Activated CD8-positive, alpha-beta memory T cell treated with anti-CD3 and anti-CD28 coated beads, Interleukin-2, amount 50 U/mL, for 4 hours (primary cell): ENCODE data around the gene FERMT1.
"Not testable (repeated sequence)": the region's sequence is repeated elsewhere in the genome, so short reads cannot be mapped to it uniquely, and the experiment has no call there.

Experiments used
- DNase-seq: peaks from one replicate; pipeline ENCODE4 v3.0.0-alpha.2; 2020

The FERMT1 gene

DNA sequence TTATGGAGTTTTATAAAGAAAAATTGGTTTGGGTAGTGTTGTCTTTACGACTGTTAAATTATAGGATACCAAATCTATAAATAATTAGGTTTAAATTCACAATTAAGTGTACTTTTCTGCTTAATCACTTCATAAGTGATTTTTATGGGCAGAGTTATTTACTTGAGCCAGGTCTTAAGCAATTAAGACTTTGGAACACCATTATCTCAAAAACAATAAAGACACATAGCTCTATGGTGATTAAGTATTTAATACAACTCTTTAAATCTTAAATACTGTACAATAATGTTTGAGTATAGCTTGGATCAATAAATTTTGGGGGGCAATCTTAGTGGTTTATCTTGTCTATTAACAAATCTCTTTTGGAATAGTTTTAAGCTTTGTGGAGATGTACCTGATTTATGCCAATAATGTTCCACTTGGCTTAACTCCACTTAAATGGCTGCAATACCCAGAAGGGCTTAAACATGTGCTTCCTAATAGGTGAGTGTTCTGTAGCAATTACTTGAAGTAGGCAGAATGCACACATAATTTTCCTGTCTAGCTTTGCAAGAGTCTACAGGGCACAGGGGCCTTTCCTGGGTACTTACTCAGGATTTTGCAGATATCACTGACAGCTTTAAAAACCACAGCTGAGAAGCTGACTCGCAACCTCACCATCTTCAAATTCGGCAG is 7.5 kb downstream of the FERMT1 start:
- DNase-seq = no peak

DNA sequence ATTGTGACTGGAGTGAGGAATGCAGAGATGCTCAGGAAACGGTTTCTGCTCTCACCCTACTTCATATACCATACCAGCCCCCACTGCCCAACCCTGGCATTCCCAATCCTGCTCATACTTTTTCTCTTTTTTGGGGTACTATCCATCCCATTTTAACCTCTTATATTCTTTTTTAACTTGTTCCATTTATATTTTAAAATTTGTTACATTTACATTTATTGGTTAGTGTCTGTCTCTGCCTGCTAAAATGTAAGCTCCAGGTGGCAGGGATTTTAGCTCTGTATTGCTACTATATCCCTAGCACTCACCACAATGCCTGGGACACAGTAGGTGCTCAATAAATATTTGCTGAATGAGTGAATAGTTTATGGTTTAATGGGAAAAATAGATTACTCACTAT is 8.1 kb downstream of the FERMT1 start:
- DNase-seq = no peak

DNA sequence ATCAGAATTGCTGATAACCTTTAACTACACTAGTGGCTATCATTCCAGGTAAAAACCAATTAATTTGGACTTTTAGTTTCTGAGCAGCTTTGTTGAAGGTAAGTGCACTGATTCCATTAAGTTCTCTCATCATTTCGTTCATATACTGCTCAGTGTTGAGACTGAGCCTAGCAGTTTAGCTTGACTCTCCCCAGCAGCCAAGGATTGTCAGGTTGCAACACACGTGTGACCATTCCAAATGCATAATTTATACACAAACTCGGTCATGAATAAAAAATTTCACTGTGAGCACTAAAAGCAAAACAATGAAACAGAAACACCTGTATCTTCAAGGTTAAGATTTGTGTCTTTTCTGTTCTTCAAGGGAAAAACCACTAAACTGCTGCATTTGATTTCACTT is 8.9 kb downstream of the FERMT1 start:
- DNase-seq = no peak

DNA sequence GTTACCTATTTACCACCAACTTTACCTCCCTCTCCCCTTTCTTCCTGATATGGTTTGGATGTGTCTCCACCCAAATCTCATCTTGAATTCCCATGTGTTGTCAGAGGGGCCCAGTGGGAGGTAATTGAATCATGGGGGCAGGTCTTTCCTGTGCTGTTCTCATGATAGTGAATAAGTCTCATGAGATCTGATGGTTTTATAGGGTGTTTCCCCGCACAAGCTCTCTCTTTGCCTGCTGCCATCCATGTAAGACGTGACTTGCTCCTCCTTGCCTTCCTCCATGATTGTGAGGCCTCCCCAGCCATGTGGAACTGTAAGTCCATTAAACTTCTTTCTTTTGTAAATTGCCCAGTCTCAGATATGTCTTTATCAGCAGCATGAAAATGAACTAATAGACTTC is 9.9 kb downstream of the FERMT1 start:
- DNase-seq = not testable (repeated sequence)

DNA sequence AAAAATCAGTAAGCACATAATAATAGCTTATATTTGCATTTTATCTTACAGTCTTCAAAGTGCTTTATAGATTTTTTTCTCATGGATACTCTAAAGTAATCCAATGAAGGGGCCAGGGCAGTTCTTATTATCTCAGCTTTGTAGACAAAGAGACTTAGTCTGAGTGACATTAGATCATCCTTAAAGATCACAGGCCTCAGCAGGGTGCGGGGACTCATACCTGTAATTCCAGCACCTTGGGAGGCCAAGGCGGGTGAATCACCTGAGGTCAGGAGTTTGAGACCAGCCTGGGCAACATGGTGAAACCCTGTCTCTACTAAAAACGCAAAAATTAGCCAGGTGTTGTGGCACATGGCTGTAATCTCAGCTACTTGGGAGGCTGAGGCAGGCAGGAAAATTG is 14.5 kb downstream of the FERMT1 start:
- DNase-seq = no peak

DNA sequence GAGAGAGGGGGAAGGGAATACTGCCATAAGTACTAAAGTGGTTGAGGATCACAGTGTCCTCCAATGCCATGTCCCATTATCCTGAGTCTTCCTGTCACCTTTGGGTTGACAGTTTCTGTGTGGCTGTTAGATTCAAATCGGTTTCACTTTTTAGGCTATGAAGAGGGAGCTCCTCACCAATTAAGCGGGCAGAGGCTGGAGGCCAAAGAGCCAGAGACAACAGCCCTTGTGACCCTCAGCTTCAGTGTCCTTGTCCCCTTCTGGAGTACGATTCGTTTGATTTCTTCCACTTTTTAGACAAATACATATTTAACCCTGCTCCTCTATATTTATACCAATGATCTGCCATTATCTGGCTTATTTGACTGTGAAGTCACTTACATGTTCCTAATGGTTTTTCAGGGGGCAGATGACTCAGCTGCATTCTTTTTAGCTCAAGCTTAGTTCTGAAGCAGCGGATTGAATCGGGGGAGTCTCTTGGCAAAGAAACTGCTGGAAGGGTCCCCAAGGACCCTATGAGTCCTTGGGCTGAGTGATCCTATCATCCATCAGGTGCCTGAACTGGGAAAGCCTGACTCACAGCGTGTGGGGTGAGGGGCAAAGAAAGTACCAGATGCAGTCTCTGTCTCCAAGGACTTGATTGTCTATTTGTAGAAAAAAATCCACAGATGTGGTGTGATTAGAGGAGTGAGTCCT is 18.2 kb downstream of the FERMT1 start:
- no peak for DNase-seq

DNA sequence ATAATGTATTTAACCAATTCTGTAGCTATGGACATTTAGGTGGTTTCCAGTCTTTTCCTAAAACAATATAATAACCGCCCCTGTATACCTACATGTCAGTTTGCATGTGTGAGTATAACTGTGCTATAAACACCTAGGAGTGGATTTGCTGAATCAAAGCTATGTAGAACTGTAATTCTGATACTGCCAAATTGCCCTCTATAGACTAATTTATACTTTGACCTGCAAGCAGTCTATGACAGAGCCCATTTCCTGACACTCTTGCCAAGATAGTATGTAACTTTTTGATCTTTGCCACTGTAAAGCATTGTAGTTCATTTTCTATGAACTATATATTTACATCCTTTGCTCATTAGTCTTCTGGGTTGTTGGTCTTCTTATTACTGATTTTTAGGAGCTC is 19.5 kb downstream of the FERMT1 start:
- DNase-seq = no peak

DNA sequence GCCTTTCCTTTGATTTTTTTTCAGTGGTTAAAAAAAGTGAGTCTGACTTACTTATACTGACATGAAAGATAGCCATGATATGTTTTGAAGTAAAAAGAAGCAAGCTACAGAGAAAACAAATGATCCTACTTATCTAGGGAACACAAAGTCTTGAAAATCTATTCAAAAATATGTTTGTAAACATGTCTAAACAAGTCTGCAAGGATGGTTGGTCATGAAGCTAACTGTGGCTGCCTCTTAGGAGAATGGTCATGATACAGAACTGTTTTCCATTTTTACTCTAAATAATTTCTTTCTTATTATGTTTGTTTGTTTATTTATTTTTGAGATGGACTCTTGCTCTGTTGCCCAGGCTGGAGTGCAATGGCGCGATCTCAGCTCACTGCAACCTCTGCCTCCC is 21.5 kb downstream of the FERMT1 start:
- no peak for DNase-seq

DNA sequence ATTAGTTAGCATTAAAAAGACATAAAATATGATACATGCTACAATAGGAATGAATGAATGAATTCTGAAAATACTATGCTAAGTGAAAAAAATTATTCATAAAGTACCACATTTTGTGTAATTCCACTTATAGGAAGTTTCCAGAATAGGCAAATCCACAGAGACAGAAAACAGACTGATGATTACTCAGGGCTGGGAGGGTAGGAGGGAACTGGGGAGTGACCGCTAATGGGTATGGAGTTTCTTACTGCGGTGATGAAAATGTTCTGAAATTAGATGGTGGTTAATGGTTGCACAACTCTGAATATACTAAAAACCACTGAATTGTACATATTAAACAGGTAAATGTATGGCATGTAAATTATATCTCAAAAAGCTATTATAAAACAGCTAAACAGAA is 22.6 kb downstream of the FERMT1 start:
- DNase-seq = no peak

DNA sequence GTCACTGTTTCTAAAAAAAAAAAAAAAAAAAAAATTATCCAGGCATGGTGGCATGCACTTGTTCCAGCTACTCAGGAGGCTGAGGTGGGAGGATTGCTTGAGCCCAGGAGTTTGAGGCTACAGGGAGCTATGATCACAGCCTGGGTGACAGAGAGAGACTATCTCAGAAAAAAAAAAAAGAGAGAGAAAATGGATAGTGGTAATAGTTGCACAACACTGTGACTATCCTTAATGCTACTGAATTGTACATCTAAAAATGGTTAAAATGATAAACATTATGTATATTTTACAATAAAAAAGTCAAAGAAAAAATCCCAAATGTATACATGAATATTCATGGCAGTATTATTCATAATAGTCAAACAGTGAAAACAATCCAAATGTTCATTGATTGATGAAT is 23.0 kb downstream of the FERMT1 start:
- no peak for DNase-seq

DNA sequence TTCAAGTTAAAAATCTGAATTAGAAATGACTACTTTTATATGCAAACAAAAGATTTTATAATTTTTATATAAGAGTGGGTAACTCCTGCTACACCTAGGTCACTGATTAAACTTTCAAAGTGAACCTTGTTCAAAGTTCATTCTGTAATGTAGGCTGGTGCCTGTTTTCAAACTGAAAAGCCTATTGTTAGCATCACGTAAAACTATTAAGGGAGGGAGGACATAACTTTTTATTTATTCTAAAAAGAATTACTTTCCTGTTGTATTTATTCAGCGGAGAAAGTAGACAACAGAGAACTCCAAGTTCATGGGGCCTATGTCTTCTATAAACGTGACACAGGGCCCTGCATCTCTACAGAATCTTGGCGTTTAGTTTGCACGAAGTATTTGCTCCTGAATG is 27.4 kb downstream of the FERMT1 start:
- no peak for DNase-seq

DNA sequence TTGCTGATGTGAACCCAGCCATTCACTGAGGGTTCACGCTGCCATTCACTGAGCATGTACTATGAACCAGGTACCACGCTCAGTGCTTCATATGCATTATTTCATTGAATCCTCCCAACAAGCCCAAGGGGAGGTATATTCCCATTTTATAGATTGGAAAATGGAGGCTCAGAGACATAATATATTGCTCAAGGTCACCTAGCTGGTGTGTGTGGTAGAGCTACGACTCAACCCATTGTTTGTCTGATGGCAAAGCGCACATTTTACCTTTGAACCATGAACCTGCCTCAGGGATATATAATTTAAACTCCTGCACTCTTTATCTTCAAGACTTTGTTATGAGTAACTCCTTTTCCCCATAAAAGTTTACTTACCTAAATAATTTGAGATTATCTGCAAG is 28.3 kb downstream of the FERMT1 start:
- DNase-seq = no peak

DNA sequence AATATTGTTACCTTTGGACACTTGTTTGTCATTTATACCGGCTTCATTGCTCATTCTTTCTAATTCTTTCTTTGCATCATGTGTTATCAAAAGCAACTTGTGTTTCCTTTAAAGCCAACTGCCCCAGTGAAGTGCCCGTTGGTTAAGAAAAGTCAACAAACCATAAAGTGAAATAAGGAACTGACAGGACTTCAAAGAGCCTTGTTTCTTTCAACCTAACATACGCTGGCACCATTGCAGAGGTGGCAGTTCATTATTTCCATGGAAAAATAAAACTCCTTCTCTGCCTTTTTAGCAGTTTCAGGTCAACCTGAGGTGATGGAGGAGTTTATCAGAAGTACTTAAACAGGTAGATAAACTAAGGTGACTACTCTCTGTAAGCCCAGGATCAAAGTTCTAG is 28.8 kb downstream of the FERMT1 start:
- DNase-seq = no peak

DNA sequence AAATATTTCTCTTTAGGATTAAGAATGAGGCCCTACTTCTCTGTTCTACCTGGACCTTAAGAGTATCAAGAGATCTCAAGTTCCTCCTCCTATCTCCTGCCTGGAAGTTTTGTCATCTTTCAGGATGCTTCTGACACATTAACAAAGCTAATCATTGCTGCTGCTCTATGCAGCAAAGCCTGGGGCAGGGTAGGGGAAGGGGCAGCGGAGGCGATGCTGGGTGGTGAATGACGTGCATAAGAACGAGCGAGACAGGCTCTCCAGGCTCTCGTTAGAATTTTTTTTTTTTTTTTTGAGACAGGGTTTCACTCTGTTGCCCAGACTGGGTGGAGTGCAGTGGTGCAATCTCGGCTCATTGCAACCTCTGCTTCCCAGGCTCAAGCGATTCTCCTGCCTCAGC is 31.2 kb downstream of the FERMT1 start:
- DNase-seq = no peak

DNA sequence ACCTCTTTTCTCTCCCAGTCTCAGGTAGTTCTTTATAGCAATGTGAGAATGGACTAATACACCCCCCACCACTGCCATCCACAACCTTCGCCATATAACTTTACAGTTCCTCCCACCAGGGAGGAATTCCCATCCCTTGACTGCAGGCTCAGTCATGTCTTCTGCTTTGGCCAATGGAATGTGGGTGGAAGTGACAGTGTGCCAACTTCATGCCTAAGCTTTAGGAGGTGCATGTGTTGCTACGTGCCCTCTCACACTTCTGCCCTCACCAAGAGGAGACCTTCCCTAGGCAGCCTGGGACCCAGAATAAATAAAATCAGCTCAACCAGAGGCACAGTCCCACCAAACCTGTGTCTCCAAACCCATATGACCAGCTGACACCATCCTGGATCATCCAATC is 36.0 kb downstream of the FERMT1 start:
- no peak for DNase-seq

DNA sequence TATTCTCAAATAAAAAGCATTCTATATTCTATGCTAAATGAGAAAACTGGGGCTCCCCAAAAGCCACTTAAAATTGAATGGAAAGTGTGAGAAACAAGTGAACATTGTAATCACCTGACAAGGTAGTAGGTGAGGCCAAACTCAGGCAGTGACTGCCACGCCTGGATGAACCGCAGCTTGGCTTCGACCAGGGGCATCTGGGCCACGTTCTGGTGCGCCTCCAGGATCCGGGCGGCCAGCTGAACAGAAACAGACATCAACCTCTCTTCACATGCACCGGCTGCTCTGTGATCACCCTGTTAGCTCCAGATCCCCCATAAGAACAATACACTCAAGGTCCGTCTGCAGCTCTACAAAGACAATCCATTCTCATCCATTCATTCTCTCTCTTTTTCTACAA is 38.9 kb downstream of the FERMT1 start:
- DNase-seq = no peak

DNA sequence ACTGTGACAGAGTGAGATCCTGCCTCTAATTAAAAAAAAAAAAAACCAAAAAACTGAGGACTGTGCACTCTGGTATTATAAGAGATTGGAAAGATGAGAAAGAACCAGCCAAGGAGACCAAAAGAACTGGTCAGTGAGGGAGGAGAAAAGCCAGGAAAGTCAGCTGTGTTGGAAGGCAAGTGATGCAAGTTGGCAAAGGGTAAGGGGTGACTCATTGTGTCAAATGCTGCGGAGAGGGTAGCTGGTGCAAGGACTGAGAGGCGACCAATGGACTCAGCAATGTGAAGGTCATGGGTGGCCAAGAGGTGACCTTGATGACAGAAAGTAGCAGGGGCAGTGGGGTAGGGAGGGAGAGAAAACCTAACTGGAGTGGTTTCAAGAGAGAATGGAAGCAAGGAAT is 41.6 kb downstream of the FERMT1 start:
- no peak for DNase-seq

DNA sequence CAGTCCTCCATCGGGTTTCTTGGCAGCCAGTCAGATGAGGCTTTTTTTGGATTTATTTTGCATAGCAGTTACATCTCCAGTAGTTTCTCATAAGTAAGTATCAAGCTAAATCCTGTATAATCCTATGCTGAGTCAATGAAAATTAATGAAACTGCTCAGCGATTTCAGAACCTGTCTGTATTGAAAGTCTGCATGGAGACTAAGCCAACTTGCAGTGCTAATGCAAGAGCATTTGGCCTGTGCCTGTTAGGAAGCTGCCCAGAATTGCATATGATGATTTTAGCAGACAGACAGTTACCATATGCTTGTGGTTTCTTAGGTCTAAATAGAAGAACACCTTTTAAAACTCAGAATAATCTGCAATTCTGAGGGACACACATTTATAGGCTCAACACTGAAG is 43.8 kb downstream of the FERMT1 start:
- DNase-seq = no peak

DNA sequence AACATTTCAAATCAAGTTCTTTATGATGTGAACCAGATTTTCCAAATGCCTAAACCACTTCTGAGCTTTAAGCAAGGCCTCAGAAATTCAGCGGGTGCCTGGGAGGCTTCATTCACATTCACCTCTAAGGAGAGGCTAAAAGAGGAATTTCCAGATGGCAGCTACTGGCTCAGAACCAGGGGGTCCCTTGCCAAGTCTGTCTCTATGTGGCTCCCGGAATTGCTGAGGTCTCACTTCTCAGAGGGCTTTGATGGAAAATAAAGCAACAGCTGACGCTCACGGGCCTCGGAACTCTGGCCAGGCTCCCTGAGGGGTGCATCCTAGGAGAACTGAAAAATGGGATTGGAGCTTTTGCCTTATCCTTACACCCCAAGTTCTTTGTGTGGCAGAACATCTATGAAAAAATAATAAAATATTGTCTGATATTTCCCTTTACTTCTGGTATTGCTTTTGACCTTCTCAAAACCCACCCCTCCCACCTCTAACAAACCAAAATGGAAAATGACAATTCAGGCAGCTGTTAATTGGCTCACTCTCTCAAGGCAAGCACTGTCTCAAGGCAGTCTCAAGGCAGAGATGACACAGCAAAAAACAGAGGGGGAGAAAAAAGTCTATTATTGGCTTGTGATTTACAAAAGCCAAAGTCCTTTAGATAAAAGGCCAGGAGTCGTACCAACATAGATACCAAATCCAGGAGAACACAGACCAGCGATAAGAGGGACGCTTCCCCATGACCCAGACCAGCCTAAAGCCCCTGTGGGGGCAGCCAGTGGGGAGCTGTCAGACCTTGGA is 47.2 kb downstream of the FERMT1 start:
- no peak for DNase-seq

DNA sequence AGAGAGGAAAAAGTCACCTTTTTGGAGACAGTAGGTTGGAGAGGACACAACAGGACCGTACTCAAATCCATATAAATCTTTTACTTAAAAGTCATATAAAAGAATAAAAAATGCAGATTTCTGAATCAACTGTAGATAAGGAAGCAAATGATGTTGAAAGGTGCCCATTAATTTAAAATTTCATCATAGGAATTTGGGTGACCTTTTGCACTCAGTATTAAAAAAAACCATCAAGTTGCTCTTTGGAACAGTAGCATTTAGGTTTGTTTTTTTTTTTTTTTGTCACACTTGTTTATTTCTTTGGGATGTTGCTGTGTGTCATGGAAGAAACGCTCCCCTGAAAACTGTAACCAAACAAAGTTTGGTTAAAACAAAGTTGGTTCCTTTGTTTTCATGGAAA is 48.0 kb downstream of the FERMT1 start:
- no peak for DNase-seq

DNA sequence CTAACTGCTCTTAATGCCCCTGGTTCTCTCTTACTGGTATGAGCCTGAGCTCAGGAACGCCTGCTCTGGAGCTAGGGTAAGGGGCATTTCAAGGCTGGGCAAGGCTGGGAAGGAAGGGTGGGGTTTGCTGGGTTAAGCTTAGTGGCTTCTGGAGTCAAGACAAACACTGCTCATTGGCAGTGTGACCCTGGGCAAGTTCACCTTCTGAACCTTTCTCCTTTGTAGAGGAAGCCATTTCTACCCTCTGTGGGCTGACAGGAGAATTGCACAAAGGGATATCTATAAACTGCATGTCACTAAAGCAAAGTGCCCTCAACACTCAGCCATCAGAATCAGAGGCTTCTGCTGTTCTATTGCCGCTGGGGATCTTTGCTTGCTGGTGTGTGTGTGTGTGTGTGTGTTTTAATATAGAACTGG is 48.7 kb downstream of the FERMT1 start:
- no peak for DNase-seq

DNA sequence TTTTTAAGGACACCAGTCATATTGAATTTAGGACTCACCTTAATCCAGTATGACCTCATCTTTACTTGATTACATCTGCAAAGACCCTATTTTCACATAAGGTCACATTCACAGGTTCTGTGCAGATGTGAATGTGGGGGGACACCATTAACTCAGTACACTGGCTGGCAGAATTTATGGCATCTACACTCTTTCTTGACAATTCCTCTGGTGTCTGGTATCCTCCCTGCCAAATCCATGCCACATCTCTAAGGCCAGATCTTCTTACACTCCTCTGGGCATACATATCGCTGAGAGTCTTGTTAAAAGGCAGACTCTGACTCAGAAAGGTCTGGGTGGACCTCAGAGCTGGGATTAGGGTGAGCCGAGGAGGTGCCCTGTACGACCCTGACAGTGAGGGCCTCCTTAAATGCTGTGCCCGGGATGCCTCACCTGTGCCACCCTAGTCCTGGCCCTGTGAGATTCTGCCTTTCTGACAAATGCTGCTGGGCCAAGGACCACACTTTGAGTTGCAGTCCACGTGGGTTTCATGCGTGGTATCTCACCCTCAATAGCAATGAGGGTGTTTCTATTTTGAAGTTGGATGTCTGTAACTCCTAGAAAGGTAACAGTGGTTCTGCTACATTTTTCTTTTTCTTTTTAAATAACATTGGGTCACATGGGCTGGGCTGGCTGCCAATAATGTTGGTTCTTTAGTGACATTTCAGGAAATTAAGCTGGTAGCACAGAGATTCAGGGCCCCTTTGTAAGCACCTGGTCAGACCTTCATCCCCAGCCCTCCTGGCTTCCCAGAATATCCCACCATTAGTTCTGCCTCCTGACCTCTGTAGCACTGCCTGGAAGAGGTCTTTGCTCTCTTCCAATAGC is 51.8 kb downstream of the FERMT1 start:
- no peak for DNase-seq

DNA sequence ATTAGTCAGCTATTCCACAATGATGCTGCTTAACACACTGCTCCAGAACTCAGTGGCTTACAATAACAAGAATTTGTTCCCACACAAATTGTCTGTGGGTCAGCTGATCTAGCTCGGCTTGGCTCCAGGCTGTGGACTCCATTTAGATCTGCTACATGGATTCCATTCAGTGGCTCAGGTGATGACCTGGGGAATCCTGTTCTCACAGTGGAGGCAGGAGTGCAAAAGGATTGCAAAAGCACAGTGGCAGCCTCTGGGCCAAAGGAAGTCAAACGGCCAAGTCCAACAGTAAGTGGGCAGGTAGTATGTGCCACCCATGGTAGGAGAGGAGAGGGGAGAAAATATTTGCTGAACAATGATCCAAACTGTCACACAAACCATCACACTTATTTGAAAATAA is 53.2 kb downstream of the FERMT1 start:
- DNase-seq = no peak
